HCEC 1CT (cell line): ENCODE results near the gene CPNE7.

Experiments
- DNase-seq: peaks from one replicate; pipeline ENCODE4 v3.0.0-alpha.2; 2017

The CPNE7 gene

GRCh38 chr16:89606006-89606405 is 30.4 kb downstream of the CPNE7 start:
- no peak for DNase-seq

GRCh38 chr16:89607453-89607852 is 31.9 kb downstream of the CPNE7 start:
- DNase-seq: no peak

DNA sequence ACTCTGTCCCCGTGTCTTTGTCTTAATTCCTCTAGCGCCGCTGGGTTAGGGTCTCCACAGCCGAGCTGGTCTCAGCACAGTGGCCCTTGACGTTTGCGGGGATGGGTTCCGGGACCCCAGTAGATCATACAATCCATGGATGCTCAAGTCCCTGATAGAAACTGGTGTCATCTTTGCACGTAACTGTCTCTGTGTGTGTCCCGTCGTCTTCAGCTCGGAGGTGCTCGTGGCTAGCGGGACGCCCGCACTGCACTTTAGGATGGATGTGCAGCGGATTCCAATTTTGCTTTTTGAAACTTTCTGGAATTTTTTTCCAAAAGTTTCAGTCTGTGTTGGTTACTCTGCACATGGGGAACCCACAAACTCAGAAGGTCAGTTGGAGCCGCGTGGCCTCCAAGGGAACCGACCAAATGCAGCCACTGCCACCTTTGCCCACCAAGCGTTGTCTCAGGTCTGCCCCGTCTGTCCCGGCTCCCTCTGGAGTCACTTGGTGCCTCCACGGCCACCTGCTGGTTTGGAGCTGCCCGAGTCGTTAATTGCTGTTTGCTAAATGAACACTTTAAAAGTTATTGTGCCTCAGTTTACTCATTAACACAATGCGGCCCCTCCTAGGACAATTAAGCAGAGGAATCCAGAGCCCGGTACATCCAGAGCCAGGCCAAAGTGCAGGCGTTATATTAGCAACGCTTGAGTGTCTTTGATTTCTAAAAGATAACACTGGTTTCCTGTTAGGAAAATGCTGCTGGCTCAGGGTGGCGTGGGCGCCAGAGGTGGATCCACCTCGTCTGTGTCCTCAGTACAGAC is 32.6 kb downstream of the CPNE7 start:
- no peak for DNase-seq

DNA sequence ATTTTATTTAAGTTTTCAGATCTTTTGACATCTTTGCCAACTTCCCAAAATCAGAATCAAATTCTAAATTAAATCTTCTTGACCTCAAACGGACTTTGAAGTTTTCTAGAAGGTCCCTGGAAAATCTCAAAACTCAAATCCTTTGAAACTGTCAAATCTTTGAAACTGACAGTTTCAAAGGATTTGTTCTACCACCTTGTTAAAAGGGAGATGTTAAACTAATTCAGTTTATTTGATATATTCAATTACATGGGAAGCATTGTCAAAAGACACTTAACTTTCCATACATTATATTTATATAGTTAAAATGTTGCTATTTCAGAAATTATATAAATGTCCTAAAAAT is 34.5 kb downstream of the CPNE7 start:
- no peak for DNase-seq

- no peak for DNase-seq
These were observed 37.0 kb downstream of the CPNE7 start for GRCh38 chr16:89612415-89613166.

- no peak for DNase-seq
These were observed 37.8 kb downstream of the CPNE7 start, which contains the start of gene DPEP1 for GRCh38 chr16:89613231-89613953. Gene DPEP1 (plus strand): TSS chr16:89613642. CDS start chr16:89630411, 16,769 bp downstream.

DNA sequence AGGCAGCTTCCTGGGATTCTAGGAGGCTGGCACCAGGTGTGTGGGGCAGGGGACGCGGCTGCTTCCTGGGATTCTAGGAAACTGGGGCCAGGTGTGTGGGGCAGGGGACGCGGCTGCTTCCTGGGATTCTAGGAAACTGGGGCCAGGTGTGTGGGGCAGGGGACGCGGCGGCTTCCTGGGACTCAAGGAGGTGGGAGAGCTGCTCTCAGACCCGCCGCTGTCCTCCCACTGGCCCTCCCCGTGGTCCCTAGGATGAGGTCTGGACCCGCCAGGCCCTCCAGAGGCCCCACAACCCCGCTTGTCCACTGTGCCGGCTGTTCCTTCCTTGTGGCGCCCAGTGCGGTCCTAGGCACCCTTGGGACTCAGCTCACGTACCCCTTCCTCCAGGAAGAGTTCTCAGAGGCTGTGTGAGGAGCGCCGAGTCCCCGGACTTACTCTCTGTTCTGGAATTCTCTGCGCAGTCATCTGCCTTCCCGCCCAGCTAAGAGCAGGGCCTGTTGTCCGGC is 38.4 kb downstream of the CPNE7 start:
- DNase-seq: no peak

DNA sequence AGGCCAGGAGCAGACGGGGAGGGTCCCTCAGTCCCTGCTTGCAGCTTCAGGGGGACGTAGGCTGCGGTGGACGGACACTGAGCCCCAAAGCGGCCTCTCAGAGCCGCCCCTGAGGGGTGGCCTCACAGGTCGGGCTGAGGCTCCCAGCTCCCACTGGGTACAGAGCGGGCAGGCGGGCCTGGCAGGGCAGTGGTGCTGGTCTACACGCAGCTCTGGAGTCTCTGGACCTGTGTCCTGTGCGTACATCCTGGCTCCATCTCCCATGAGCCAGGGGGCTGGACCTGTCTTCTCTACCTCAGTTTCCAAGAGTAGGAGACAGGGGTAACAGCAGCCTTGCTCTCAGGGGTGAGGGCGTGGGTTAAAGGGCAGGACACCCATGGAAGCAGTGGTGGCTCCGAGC is 39.6 kb downstream of the CPNE7 start:
- no peak for DNase-seq

DNA sequence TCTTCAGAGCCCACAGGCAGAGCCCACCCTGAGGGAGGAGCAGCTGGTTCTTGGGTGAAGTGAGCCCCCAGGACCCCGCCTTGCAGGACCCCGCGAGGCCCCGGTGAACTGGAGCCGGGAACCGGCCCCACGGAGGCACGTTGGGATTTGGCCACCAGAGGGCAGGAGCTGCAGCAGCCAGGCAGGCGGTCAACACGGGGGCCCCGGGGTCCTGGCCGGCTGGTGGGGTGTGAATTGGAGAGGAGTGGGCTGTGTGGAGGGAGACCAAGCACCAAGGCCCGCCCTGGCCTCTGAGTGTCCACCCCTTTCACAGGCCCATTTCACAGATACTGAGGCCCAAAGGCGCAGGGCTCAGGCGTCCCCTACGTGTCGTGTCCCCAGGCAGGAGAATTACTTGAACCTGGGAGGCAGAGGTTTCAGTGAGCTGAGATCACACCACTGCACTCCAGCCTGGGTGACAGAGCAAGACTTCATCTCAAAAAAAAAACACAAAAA is 40.1 kb downstream of the CPNE7 start:
- DNase-seq: no peak

DNA sequence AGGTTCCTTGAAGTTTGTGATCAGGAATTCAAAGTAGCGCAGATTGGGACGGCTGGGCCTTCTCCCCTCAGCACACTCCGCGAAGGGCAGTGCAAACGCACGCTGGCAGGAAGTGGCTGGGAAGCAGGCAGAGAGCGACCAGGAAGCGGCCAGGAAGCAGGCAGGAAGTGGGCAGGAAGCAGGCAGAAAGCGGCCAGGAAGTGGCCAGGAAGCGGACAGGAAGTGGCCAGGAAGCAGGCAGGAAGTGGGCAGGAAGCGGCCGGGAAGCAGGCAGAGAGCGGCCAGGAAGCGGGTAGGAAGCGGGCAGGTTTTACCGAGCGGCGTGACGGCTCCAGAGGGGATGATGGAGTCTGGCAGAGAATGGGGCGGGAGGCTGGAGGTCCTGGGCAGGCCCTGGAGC is 41.1 kb downstream of the CPNE7 start:
- DNase-seq: no peak

DNA sequence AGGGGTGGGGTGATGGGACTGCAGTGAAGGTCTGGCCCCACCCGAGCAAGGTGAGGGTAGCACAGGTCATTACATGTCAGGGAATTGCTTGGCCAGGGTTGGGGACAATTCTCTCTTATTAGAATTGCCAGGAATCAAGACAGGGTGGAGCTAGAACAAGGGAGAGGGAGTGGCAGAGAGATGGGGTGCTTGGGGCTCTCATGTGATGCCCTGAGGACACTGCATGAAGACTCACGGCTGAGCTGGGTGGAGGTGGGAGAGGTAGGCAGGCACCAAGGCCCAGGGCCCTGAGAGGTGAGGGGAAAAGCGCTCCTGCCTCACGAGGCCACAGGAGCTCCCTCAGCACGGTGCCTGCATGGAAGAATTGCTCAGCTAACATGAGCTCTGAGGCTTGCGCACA is 41.5 kb downstream of the CPNE7 start:
- DNase-seq: no peak

DNA sequence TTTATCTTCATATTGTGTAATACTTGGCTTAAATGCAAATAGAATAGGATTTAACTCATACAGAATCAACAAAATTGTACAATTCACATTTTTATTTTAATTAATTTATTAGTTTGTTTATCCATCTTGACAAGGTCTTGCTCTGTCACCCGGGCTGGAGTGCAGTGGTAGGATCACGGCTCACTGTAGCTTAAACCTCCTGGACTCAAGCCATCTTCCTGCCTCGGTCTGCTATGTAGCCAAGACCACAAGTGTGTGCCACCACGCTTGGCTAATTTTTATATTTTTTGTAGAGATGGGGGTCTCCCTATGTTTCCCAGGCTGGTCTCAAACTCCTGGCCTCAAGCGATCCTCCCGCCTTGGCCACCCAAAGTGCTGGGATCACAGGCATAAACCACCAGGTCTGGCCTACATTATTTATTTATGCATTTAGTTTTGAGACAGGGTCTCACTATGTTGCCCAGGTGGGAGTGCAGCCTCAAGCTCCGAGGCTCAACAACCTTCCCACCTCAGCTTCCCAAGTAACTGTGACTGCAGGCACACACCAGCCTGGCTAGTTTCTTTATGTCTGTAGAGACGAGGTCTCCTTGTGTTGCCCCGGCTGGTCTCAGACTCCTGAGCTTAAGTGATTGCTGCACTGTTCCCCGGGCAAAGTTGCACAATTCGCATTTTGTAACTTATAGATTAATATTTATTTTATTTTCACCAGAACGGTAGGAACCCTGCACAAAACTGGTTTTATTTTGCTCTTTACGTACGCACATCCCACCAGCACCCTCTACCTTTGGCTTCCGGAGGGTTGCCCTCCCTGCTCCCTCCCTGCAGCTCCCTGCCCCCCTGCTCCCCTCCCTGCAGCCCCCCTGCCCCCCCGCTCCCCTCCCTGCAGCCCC is 42.8 kb downstream of the CPNE7 start:
- DNase-seq: peak; percentile 15

DNA sequence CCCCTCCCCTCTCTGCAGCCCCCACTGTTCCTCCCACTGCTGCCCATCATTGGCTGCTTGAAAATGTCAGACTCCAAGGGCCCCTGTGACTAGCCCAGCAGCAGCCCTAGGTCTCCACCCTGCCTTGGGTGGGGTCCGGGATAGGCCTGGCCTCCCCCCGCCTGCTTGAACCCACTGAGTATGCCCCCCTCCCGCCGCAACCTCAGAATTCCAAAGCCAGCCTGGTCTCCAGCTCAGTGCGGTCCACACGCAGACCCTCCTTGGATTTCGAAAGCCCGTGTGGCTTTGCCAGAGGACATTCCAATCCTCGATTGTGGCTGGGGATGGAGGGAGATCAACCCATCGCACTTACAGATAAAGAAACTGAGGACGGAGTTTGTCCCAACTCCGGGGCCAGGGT is 44.3 kb downstream of the CPNE7 start:
- no peak for DNase-seq

DNA sequence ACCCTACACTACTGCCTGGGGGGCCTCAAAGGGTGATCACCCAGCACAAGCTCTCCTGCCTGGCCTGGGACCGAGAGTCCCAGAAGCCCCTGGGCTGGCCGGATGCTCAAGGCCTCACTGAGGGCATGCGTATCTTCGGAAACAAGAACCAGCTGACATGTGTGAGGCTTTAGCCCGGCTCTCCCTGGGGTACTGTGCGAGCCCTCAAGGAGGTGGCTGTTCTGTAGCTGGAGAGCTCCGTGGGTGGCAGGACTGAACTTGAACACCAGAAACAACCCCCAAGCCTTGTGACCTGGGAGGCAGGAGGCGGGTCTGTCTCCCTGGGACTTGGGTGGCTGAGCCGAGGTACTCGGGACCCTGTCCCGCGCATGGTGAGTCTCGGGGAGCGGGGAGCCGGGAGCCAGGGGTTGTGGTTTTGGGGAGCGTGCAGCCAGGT is 44.9 kb downstream of the CPNE7 start:
- no peak for DNase-seq

DNA sequence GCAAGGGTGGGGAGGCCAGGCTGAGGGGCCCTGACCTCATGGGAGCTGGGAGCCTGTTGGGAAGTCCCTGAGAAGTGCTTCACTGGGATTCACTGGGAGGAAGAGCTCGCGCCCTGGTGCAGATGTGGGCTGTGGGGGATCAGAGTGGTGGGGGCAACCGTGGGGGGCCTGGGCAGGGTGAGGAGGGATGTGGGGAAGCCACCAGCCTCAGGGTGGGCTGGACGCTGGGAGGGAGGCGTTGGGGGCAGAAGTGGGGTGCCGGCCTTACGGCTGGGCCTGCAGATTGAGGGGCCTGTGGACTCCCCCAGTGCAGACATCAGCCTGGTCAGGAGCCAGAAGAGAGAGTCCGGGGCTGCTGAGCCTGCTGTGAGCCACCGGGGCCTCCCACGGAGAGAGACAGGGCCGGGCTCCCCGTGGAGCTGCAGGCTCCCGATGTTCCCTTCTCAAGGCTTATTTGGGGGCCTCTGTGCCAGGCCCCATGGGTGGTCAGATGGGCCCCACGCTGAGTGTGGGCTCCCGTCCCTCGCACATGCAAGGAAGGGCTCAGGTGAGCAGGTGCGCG is 45.7 kb downstream of the CPNE7 start:
- DNase-seq: no peak

DNA sequence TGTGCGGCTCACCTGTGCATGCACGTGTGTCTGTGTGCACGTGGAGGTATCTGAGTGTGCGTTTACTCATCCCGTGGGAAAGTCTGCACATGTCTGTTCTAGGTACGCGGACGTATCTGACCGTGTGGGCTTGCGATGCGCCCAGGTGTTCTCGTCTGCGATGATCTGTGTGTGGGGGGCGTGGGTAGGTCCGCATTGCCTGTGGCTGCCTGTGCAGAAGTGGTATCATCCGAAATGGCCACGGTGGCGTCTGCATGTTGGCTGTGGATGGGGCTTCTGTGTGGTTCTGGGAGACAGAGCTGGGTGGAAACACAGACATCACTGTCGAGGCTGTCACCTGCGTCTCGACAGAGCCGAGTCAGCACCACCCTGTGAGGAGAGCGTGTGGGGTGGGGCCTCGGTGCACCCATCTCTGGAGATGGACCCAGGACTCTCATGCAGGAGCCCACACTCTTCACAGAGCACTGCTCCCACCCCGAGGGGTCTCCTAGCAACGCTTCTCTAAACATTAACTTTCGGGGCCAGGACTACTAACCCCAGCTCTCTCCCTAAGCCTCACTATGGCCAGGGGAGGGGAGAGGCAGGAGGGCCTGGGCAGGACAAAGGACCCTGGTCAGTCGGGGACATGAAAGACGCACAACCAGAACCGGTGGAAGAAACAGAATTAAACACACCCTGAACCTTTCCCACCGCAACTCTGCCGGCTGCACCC is 46.3 kb downstream of the CPNE7 start:
- no peak for DNase-seq

DNA sequence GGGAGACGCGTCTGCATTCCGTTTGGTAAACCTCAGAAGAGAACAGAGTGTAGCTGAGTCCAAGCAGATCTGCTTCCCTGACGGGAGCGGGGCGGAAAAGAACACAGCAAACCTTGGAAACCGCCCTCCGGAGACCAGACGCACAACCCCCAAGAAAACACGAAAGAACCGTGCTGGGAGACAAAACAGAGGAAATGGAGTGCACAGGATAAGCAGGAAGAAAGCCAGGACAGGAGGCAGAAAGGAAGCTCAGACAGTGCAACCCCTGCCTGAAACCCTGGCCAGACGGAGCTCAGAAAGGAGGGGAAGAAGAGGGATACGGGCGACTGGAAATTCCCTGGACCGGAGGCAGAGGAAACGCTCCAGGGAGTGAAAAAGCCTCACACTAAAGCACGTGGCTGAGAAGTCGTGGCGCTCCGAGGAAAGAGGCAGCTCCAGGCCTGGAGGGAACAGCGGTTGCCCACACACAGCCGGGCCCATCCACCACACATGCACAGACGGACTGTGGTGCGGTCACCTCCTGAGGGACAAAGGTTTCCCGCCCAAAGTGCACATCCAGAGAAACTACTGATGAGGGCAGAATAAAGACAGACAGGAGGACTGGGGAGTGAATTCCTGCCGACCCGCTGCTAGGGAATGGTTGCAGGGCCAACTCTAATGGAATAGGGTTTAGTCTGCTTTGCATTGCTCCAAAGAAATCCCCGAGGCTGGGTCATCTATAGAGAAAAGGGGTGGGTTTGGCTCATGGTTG is 48.1 kb downstream of the CPNE7 start:
- DNase-seq: no peak

DNA sequence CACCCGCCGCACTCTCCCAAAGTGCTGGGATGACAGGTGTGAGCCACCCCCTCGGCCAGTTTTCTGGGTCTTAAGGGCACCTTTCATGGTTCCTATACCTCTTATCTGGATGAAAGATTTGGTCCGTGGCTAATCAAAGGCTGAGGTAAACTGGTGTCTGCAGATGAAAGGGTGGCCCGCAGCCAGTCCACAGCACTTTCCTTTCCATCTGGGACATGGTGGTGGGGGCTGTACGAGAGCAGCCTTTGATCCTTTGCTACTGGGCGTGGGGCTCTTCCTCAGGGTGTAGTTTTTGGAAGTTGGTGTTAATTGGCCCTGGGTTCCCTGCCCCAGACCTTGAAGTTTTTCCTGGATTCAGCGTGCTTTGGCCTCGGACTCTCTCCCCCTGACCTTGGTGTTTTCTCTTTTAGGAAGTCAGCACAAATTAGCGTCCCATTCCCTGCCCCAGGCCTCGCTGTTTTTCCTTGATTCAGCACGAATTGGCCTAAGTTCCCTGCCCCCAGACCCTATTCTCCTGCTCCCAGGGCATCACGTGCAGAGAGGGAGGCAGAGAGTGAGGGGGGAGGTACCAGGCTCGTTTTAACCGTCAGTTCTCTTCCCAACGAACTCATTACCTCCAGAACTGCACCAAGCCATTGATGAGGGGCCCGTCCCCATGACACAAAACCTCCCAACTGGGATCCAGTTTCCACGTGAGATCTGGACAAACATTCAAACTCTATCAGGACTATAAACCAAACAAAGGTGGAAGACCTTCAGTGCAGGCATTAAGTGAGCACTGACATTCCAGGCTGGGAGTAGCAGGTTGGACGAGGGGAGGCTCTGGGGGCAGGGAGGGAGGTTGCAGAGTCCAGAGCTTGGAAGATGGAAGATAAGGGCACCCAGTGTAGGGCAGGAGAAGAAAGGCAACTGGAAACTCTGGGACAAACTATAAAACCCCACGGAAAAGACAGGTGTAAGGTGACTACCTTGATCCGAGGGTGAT is 49.5 kb downstream of the CPNE7 start:
- DNase-seq: no peak
